Measurements from ENCODE around the gene CLIC4. TPM values are rescaled to one million over a fixed set of nuclear protein-coding genes. Genes with fewer than 3 reads are reported as not detected.

Gene CLIC4
- total and polyA plus RNA-seq, 10 of the 15 experiments (the other 5 are each of a cell fraction or from before 2014, with no cell fraction given) = 20.4 to 107 (median 69.6) TPM

- TF ChIP-seq CTCF (IDR thresholded peaks at IDR 0.05 in 2 of 3, conservative IDR thresholded peaks at IDR 0.05 in 1 of 3; ENCODE audit: control insufficient read depth in 2 of 3, extremely low read depth in 1 of 3, insufficient read depth in 1 of 3, low read depth in 3 of 3, low read length in 3 of 3) (peak; percentile 58 to 85 (median 61); a peak in 5 of 6 replicates), NKRF (conservative IDR thresholded peaks at IDR 0.05) (no peak), ZNF622 (IDR thresholded peaks at IDR 0.05) (no peak), STAT3 (IDR thresholded peaks at IDR 0.05; ENCODE audit: low read depth, low read length) (no peak), KAT2A (conservative IDR thresholded peaks at IDR 0.05; ENCODE audit: control insufficient read depth, low read depth, low read length) (no peak), NR2C1 (IDR thresholded peaks at IDR 0.05) (no peak), DPF2 (IDR thresholded peaks at IDR 0.05) (no peak), CHD1 (IDR thresholded peaks at IDR 0.05; ENCODE audit: low read depth, low read length) (no peak), HDAC2 (IDR thresholded peaks at IDR 0.05) (no peak), RBBP5 (conservative IDR thresholded peaks at IDR 0.05) (no peak), ZNF217 (IDR thresholded peaks at IDR 0.05) (no peak), ZNF687 (IDR thresholded peaks at IDR 0.05) (no peak), SUZ12 (IDR thresholded peaks at IDR 0.05; ENCODE audit: unreplicated experiment) (no peak), CHD2 (IDR thresholded peaks at IDR 0.05; ENCODE audit: borderline replicate concordance, low read depth, low read length) (0 out of 2 replicates have a peak, but pooled peaks have one; percentile 34), SMC3 (IDR thresholded peaks at IDR 0.05; ENCODE audit: borderline replicate concordance, low read length) (peak; percentile 73; the same call in 1 of the 2 replicates), TCF3 (IDR thresholded peaks at IDR 0.05; ENCODE audit: borderline replicate concordance, insufficient read depth, low read depth, low read length) (no peak), SREBF1 (IDR thresholded peaks at IDR 0.05; ENCODE audit: low read length) (no peak), SKIL (IDR thresholded peaks at IDR 0.05; ENCODE audit: low read depth, poor library complexity, severe bottlenecking) (no peak), JUNB (IDR thresholded peaks at IDR 0.05) (no peak), CREM (IDR thresholded peaks at IDR 0.05; ENCODE audit: low read depth) (no peak)
- TF ChIP-seq, protein P1, sequence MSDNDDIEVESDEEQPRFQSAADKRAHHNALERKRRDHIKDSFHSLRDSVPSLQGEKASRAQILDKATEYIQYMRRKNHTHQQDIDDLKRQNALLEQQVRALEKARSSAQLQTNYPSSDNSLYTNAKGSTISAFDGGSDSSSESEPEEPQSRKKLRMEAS (IDR thresholded peaks at IDR 0.05; ENCODE audit: low read depth, low read length) = 0 out of 2 replicates have a peak, but pooled peaks have one; percentile 34
Measured at GRCh38 chr1:24849672-24850295, 104.5 kb downstream of the CLIC4 start (continued).
